Measurements from ENCODE around the gene NFATC1.

DNA sequence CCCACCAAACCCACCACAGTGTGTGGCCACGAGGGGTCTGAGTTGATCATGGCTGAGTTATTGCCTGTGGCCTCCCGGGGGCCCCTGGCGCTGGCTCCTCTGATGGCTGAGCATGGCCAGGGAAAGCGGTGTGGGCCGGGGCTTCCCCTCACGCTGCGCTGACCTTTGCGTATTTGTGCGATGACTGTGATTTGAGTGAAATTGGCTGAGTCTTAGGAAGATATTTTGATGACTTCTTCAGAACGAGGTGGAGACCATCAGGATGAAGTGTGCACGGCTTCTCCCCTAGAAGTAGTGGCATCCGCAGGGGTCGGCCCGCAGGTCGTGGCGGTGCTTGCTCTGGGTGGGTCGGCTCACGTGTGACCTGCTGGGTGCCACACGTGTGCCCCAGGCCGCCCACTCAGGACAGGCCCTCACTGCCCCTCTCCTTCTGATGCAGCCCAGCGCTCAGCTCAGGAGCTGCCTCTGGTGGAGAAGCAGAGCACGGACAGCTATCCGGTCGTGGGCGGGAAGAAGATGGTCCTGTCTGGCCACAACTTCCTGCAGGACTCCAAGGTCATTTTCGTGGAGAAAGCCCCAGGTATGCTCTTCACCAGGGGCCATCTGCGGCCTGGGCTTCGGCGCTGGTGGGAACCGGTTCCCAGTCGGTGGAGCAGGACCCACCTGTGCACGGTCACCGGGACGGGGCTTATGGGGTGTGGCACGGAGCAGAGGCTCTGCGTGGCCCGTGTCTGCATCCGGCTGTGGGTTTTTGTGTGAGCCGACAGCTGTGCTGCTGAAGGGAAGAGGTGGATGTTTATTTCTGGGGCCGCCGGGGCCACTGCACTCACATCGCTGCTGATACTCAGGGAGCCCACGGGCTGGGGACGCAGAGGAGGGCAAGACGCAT is 55.8 kb downstream of the NFATC1 start:
- TF ChIP-seq, protein P1, sequence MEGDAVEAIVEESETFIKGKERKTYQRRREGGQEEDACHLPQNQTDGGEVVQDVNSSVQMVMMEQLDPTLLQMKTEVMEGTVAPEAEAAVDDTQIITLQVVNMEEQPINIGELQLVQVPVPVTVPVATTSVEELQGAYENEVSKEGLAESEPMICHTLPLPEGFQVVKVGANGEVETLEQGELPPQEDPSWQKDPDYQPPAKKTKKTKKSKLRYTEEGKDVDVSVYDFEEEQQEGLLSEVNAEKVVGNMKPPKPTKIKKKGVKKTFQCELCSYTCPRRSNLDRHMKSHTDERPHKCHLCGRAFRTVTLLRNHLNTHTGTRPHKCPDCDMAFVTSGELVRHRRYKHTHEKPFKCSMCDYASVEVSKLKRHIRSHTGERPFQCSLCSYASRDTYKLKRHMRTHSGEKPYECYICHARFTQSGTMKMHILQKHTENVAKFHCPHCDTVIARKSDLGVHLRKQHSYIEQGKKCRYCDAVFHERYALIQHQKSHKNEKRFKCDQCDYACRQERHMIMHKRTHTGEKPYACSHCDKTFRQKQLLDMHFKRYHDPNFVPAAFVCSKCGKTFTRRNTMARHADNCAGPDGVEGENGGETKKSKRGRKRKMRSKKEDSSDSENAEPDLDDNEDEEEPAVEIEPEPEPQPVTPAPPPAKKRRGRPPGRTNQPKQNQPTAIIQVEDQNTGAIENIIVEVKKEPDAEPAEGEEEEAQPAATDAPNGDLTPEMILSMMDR (IDR thresholded peaks at IDR 0.05), result no peak
- TF ChIP-seq POLR2A (IDR thresholded peaks at IDR 0.05), result no peak
- no peak for TF ChIP-seq EP300 (IDR thresholded peaks at IDR 0.05; ENCODE audit: low read depth)
- no peak for TF ChIP-seq POLR2AphosphoS5 (IDR thresholded peaks at IDR 0.05)

All from transverse colon (tissue), 4 donors.